K562 (cell line): ENCODE data around the gene MAP4. TPM values are rescaled to one million over a fixed set of nuclear protein-coding genes. Genes with fewer than 3 reads are reported as not detected.

Source experiments
- ATAC-seq: fragments of 200-7000 bp; cut with Tn5 transposase; 3 replicates; pipeline ENCODE4 v1.9.1; 2020; ENCODE audit warnings: moderate library complexity
- BruUV-seq: library from RNA; stranded (reverse); fragments of 400-500 nt; replicated peaks from 2 replicates; lab custom pipeline; 2021; lab: Mats Ljungman, UMichigan
- CTCF ChIA-PET: fragments of 300-600 bp; formaldehyde crosslinking; extraction: SDS; loops from one replicate; lab custom pipeline; 2021; ENCODE audit warnings: low intra/inter-chr PET ratio; lab: Yijun Ruan, JAX
- POLR2A ChIA-PET: fragments of 300-600, 350-650 bp; sonication (Branson Sonifier 250); formaldehyde crosslinking; extraction: SDS; loops from one replicate; lab custom pipeline; 2021; ENCODE audit warnings: antibody characterized with exemption, inconsistent platforms; lab: Yijun Ruan, JAX
- DNase-seq, 4 experiments: peaks; one replicate each; pipeline versions ENCODE4 v3.0.0 to v3.0.0-alpha.2; 2011 to 2018; ENCODE audit warnings: low spot score in 3 of 4, mixed read lengths in 3 of 4; ENCODE audit errors: extremely low read depth in 1 of 4
- FAIRE-seq: peaks from 2 replicates; lab custom pipeline; 2011; peaks lifted over from hg19 to GRCh38; lab: Jason Lieb, UNC
- H2AFZ ChIP-seq: 2 replicates; pipeline ENCODE4 v1.6.0; 2011; ENCODE audit warnings: low read depth, low read length, control low read depth, inconsistent platforms
- H3K27ac ChIP-seq: fragments of 200-600 bp; 3 replicates; pipeline ENCODE4 v1.8.0; 2011; ENCODE audit warnings: low read depth, mild to moderate bottlenecking, control low read depth, inconsistent platforms, low read length, moderate library complexity, mixed read lengths; ENCODE audit errors: extremely low read depth
- H3K27me3 ChIP-seq, 2 experiments: fragments of 300-600 bp in 1 of 2; 2 replicates in 1 of 2; 3 replicates in 1 of 2; pipeline versions ENCODE4 v1.6.0 to v1.8.0; 2011; ENCODE audit warnings: inconsistent platforms in 2 of 2, low read length in 2 of 2, mild to moderate bottlenecking in 1 of 2, mixed read lengths in 1 of 2, moderate library complexity in 1 of 2; ENCODE audit not compliant: control insufficient read depth in 2 of 2, insufficient read depth in 2 of 2
- H3K36me3 ChIP-seq: fragments of 300-600 bp; 3 replicates; pipeline ENCODE4 v1.8.0; 2011; ENCODE audit warnings: mild to moderate bottlenecking, low read length, inconsistent platforms; ENCODE audit not compliant: control insufficient read depth, insufficient read depth
- H3K4me1 ChIP-seq, 2 experiments: fragments of 200-600 bp in 1 of 2; replicated peaks in 1 of 2; 2 replicates in 1 of 2; 3 replicates in 1 of 2; pipeline versions ENCODE4 v1.5.1 to v1.8.0; 2011; ENCODE audit warnings: inconsistent platforms in 2 of 2, low read length in 2 of 2, mild to moderate bottlenecking in 1 of 2, mixed read lengths in 1 of 2, moderate library complexity in 1 of 2; ENCODE audit not compliant: control insufficient read depth in 2 of 2, insufficient read depth in 2 of 2
- H3K4me2 ChIP-seq: 2 replicates; pipeline ENCODE4 v1.6.1; 2011; ENCODE audit warnings: low read length, control low read depth, inconsistent platforms, mixed read lengths; ENCODE audit not compliant: insufficient read depth
- H3K4me3 ChIP-seq: fragments of 200-600 bp; sonication (generic), shearing (Covaris generic); 2 replicates; pipeline ENCODE4 v1.5.1; 2016; ENCODE audit warnings: control low read depth, inconsistent platforms
- H3K79me2 ChIP-seq: fragments of 200-600 bp; 3 replicates; pipeline ENCODE4 v1.8.0; 2011; ENCODE audit warnings: low read length, inconsistent platforms; ENCODE audit not compliant: control insufficient read depth, insufficient read depth
- H3K9ac ChIP-seq, 2 experiments: 2 replicates each; pipeline versions ENCODE4 v1.6.0 to v1.6.1; 2011; ENCODE audit warnings: low read depth in 2 of 2, low read length in 2 of 2, control low read depth in 1 of 2, inconsistent platforms in 1 of 2, mild to moderate bottlenecking in 1 of 2, mixed read lengths in 1 of 2; ENCODE audit not compliant: insufficient read depth in 1 of 2
- H3K9me1 ChIP-seq: one replicate; pipeline ENCODE4 v1.6.0; 2011; ENCODE audit warnings: inconsistent platforms, mild to moderate bottlenecking, low read length, moderate library complexity; ENCODE audit not compliant: control insufficient read depth, insufficient read depth
- H3K9me3 ChIP-seq: replicated peaks from 2 replicates; pipeline ENCODE4 v1.5.1; 2011; ENCODE audit warnings: low read depth, low read length, inconsistent platforms; ENCODE audit not compliant: control insufficient read depth, insufficient read depth
- H4K20me1 ChIP-seq: replicated peaks from 2 replicates; pipeline ENCODE4 v1.6.1; 2011; ENCODE audit warnings: low read length, inconsistent platforms, mixed read lengths; ENCODE audit not compliant: control insufficient read depth, insufficient read depth
- ATF3 ChIP-seq, 2 experiments: fragments of 450-650 bp in 1 of 2; sonication (generic) in 1 of 2; formaldehyde crosslinking in 1 of 2; IDR thresholded peaks in 1 of 2; conservative IDR thresholded peaks in 1 of 2; 2 replicates each; pipeline versions ENCODE4 v1.6.1 to v1.8.1; 2016 to 2023; ENCODE audit warnings: mild to moderate bottlenecking in 2 of 2, moderate library complexity in 2 of 2, inconsistent platforms in 1 of 2, missing genetic modification reagents in 1 of 2
- FOXA3 ChIP-seq, 2 experiments: fragments of 450-650 bp in 1 of 2; sonication (generic) in 1 of 2; formaldehyde crosslinking; IDR thresholded peaks in 1 of 2; conservative IDR thresholded peaks in 1 of 2; 2 replicates each; pipeline versions ENCODE4 v1.4.0 to v1.8.0; 2020 to 2022; ENCODE audit warnings: mild to moderate bottlenecking in 2 of 2, missing genetic modification reagents in 1 of 2
- MAFK ChIP-seq: IDR thresholded peaks from 2 replicates; pipeline ENCODE4 v1.6.1; 2011; ENCODE audit warnings: low read length, improper control_type of control experiment
- RAD21 ChIP-seq, 2 experiments: fragments of 250-450 bp in 1 of 2; fragments of 450-650 bp in 1 of 2; sonication (Bioruptor Pico) in 1 of 2; formaldehyde crosslinking in 1 of 2; IDR thresholded peaks in 1 of 2; conservative IDR thresholded peaks in 1 of 2; 2 replicates each; pipeline versions ENCODE4 v1.4.0 to v1.8.0; 2020 to 2022; ENCODE audit warnings: mild to moderate bottlenecking in 2 of 2, moderate library complexity in 1 of 2
- WGBS: fragments of 100-300 bp; shearing (Covaris generic); methylation state at CpG from one replicate; pipeline ENCODE4 v1.1.6; 2016; ENCODE audit warnings: low coverage, mixed read lengths; ENCODE audit not compliant: insufficient coverage; ENCODE audit errors: missing lambda C conversion rate; 5-methylcytosine and 5-hydroxymethylcytosine counted together
- in situ Hi-C: fragments of 300-500 bp; cut with MboI; formaldehyde crosslinking; loops from 4 replicates; pipeline ENCODE4 v1.15.0; 2018; ENCODE audit warnings: inconsistent platforms, mixed read lengths
- intact Hi-C: fragments of 100-400 bp; cut with micrococcal nuclease; formaldehyde crosslinking; loops from 2 replicates; pipeline ENCODE4 v1.14.2; 2022
- polyA plus RNA-seq, 8 experiments: library from polyadenylated mRNA; depleted of rRNA in 4 of 8; stranded (reverse) in 5 of 8; unstranded in 3 of 8; fragments of >200 nt; fragmentation: Nextera tagmentation in 2 of 8; fragmentation: Illumina TruSeq in 1 of 8; extraction: Ambion mirVana in 2 of 8; extraction: Trizol in 1 of 8; gene quantifications; 2 replicates each; pipeline versions ENCODE4 v1.2.1 to v1.2.3, GENCODE V29; 2011 to 2014; ENCODE audit warnings: inconsistent platforms in 1 of 8, missing spikeins in 1 of 8
- total RNA-seq, 7 experiments: library from RNA; depleted of rRNA in 6 of 7; stranded (reverse); fragments of >200 nt in 6 of 7; fragmentation: Illumina TruSeq in 2 of 7; extraction: Trizol in 2 of 7; gene quantifications; 2 replicates each; pipeline versions ENCODE4 v1.2.1 to v1.2.3, GENCODE V29; 2011 to 2021; ENCODE audit warnings: low replicate concordance in 1 of 7

MAP4 gene
- total and polyA plus RNA-seq, 9 of the 15 experiments (the other 6 are each of a cell fraction or from before 2014, with no cell fraction given) = 13.3 to 141 (median 36.8) TPM

GRCh38 chr3:47877290-47877689, 138.9 kb downstream of the MAP4 start:
- no peaks in the 10 kb centered on the region for H3K27me3 ChIP-seq
- no peaks in the 10 kb centered on the region for H3K79me2 ChIP-seq
- H3K9me1 ChIP-seq = no peaks in the 10 kb centered on the region
- no peak for ATAC-seq
- no peaks in the 10 kb centered on the region for H4K20me1 ChIP-seq
- TF ChIP-seq RAD21 (CRISPR knock-in tag; conservative IDR thresholded peaks at IDR 0.05 in 1 of 2, IDR thresholded peaks at IDR 0.05 in 1 of 2) (no peak), MAFK (no peak), FOXA3 (CRISPR knock-in tag; conservative IDR thresholded peaks at IDR 0.05 in 1 of 2, IDR thresholded peaks at IDR 0.05 in 1 of 2) (no peak), ATF3 (IDR thresholded peaks at IDR 0.05) (0 out of 2 replicates have a peak, but pooled peaks have one; percentile 37), ATF3 (CRISPR knock-in tag; conservative IDR thresholded peaks at IDR 0.05) (no peak)
- H3K4me3 ChIP-seq = no peak overlapping the region
- 70% methylated on average over 3 of the region's 3 CpGs for WGBS
- no peak overlapping the region for H2AFZ ChIP-seq
- no TSS peak for BruUV-seq
- no peak for FAIRE-seq
- H3K9me3 ChIP-seq = no peaks in the 10 kb centered on the region
- peaks cover 26% of the 10 kb centered on the region; the same call in 2 of the 3 replicates for H3K36me3 ChIP-seq
- intact Hi-C loops = no loop called here
- no peak overlapping the region for H3K27ac ChIP-seq
- H3K9ac ChIP-seq = no peak overlapping the region
- ChIA-PET CTCF (no interaction called here), POLR2A (interaction anchor here (0.7 to 1.4 kb wide), 3 partner anchors 11 to 1081 kb away, joined by 3 to 4 read pairs (median 3); no protein-coding TSS in a partner anchor)
- no peak for DNase-seq
- in situ Hi-C loops = no loop called here
- no peak overlapping the region for H3K4me2 ChIP-seq
- H3K4me1 ChIP-seq = peaks cover 0 to 1% of the 10 kb centered on the region in 2 experiments; a peak in 3 of 5 replicates
